Dedifferentiated amniotic fluid mesenchymal stem cell (primary cell): ENCODE measurements around the gene TRPC1.
"Not testable (repeated sequence)": the region's sequence is repeated elsewhere in the genome, so short reads cannot be mapped to it uniquely, and the experiment has no call there.

Experiments used
- DNase-seq: peaks from one replicate; pipeline ENCODE4 v3.0.0-alpha.2; 2016; ENCODE audit errors: extremely low spot score

The TRPC1 gene

GRCh38 chr3:142752605-142753004, 28.8 kb downstream of the TRPC1 start:
- not testable (repeated sequence) for DNase-seq

GRCh38 chr3:142754494-142754893, 30.7 kb downstream of the TRPC1 start:
- no peak for DNase-seq

GRCh38 chr3:142768338-142768737, 44.5 kb downstream of the TRPC1 start:
- DNase-seq = no peak

- no peak for DNase-seq
Measured at GRCh38 chr3:142777927-142778326, 54.1 kb downstream of the TRPC1 start.

- DNase-seq = no peak
Measured at GRCh38 chr3:142778541-142778940, 54.7 kb downstream of the TRPC1 start.

- DNase-seq = no peak
Measured at GRCh38 chr3:142779591-142779990, 55.8 kb downstream of the TRPC1 start.

GRCh38 chr3:142782616-142783015, 58.8 kb downstream of the TRPC1 start:
- no peak for DNase-seq

- no peak for DNase-seq
Measured at GRCh38 chr3:142784228-142784627, 60.4 kb downstream of the TRPC1 start.

- DNase-seq = no peak
Measured at GRCh38 chr3:142785996-142786395, 62.2 kb downstream of the TRPC1 start.

- no peak for DNase-seq
Measured at GRCh38 chr3:142787719-142788118, 63.9 kb downstream of the TRPC1 start.

- DNase-seq = no peak
Measured at GRCh38 chr3:142794508-142794907, 70.7 kb downstream of the TRPC1 start.

- no peak for DNase-seq
Measured at GRCh38 chr3:142795332-142795731, 71.5 kb downstream of the TRPC1 start.

GRCh38 chr3:142796823-142797222, 73.0 kb downstream of the TRPC1 start:
- no peak for DNase-seq

GRCh38 chr3:142801746-142802145, 77.9 kb downstream of the TRPC1 start:
- no peak for DNase-seq

- no peak for DNase-seq
Measured at GRCh38 chr3:142802891-142803290, 79.1 kb downstream of the TRPC1 start.

- peak; percentile 17 for DNase-seq
Measured at GRCh38 chr3:142808103-142808917, 84.5 kb downstream of the TRPC1 start.

- no peak for DNase-seq
Measured at GRCh38 chr3:142809259-142809658, 85.4 kb downstream of the TRPC1 start.

- no peak for DNase-seq
Measured at GRCh38 chr3:142815803-142816202, 92.0 kb downstream of the TRPC1 start.

GRCh38 chr3:142817356-142817755, 93.5 kb downstream of the TRPC1 start:
- DNase-seq = no peak

GRCh38 chr3:142817897-142818296, 94.1 kb downstream of the TRPC1 start:
- DNase-seq = no peak

- no peak for DNase-seq
Measured at GRCh38 chr3:142818651-142819050, 94.8 kb downstream of the TRPC1 start.

- no peak for DNase-seq
Measured at GRCh38 chr3:142819179-142819578, 95.3 kb downstream of the TRPC1 start.

- DNase-seq = peak; percentile 74
Measured at GRCh38 chr3:142828703-142829305, 105.0 kb downstream of the TRPC1 start.
